Measurements from ENCODE around the gene KSR2.

GRCh38 chr12:117502633-117503032, 466.2 kb downstream of the KSR2 start:
- no peak for TF ChIP-seq GATA2 (IDR thresholded peaks at IDR 0.05; ENCODE audit: low read depth, low read length)
- no peak for TF ChIP-seq GATA3 (IDR thresholded peaks at IDR 0.05; ENCODE audit: low read depth, low read length)
